Measurements from ENCODE around the gene MT1X.

Gene MT1X

GRCh38 chr16:56679078-56679730 is 3.1 kb upstream of the MT1X start:
- no peak for DNase-seq (ENCODE audit: low spot score)

- DNase-seq (ENCODE audit: low spot score): no peak
Observed at GRCh38 chr16:56679818-56680217, 2.5 kb upstream of the MT1X start.

GRCh38 chr16:56682703-56683397 is 580 bp downstream of the MT1X start:
- DNase-seq (ENCODE audit: low spot score): no peak

GRCh38 chr16:56683424-56684172 is 1.3 kb downstream of the MT1X start:
- DNase-seq (ENCODE audit: low spot score): no peak

GRCh38 chr16:56684256-56684925 is 2.1 kb downstream of the MT1X start:
- no peak for DNase-seq (ENCODE audit: low spot score)

- no peak for DNase-seq (ENCODE audit: low spot score)
Observed at GRCh38 chr16:56684926-56685590, 2.8 kb downstream of the MT1X start.

GRCh38 chr16:56686758-56687157 is 4.5 kb downstream of the MT1X start:
- DNase-seq (ENCODE audit: low spot score): no peak

GRCh38 chr16:56688762-56689161 is 6.5 kb downstream of the MT1X start:
- DNase-seq (ENCODE audit: low spot score): no peak

- DNase-seq (ENCODE audit: low spot score): no peak
Observed at GRCh38 chr16:56689171-56689570, 6.9 kb downstream of the MT1X start.

GRCh38 chr16:56690420-56691122 is 8.3 kb downstream of the MT1X start:
- DNase-seq (ENCODE audit: low spot score): no peak

- DNase-seq (ENCODE audit: low spot score): no peak
Observed at GRCh38 chr16:56691885-56692284, 9.6 kb downstream of the MT1X start.

- DNase-seq (ENCODE audit: low spot score): no peak
Observed at GRCh38 chr16:56695246-56695645, 13.0 kb downstream of the MT1X start.

- no peak for DNase-seq (ENCODE audit: low spot score)
Observed at GRCh38 chr16:56697456-56698155, 15.3 kb downstream of the MT1X start.

GRCh38 chr16:56700195-56700594 is 17.9 kb downstream of the MT1X start:
- no peak for DNase-seq (ENCODE audit: low spot score)

- no peak for DNase-seq (ENCODE audit: low spot score)
Observed at GRCh38 chr16:56700631-56701030, 18.4 kb downstream of the MT1X start.

- DNase-seq (ENCODE audit: low spot score): no peak
Observed at GRCh38 chr16:56701534-56701933, 19.3 kb downstream of the MT1X start.

GRCh38 chr16:56702836-56703235 is 20.6 kb downstream of the MT1X start:
- DNase-seq (ENCODE audit: low spot score): no peak

- no peak for DNase-seq (ENCODE audit: low spot score)
Observed at GRCh38 chr16:56708525-56709442, 26.5 kb downstream of the MT1X start.

- DNase-seq (ENCODE audit: low spot score): no peak
Observed at GRCh38 chr16:56709443-56710040, 27.3 kb downstream of the MT1X start.
